GM12878 (cell line): Measurements from ENCODE around the gene MAML2. TPM values are rescaled to one million over a fixed set of nuclear protein-coding genes. Genes with fewer than 3 reads are reported as not detected.

Experiments used
- ATAC-seq: fragments of 200-7000 bp; cut with Tn5 transposase; 3 replicates; pipeline ENCODE4 v1.9.1; 2020; ENCODE audit warnings: mild to moderate bottlenecking, moderate library complexity
- BruUV-seq: library from RNA; stranded (reverse); fragments of 400-500 nt; replicated peaks from 2 replicates; lab custom pipeline; 2021; lab: Mats Ljungman, UMichigan
- CTCF ChIA-PET: fragments of 300-600 bp; sonication (Branson Sonifier 250); formaldehyde crosslinking; extraction: SDS; loops from one replicate; lab custom pipeline; 2021; ENCODE audit warnings: inconsistent platforms; lab: Yijun Ruan, JAX
- POLR2A ChIA-PET: fragments of 350-600 bp; formaldehyde crosslinking; extraction: SDS; loops from one replicate; lab custom pipeline; 2021; ENCODE audit warnings: inconsistent platforms; lab: Charles Lee
- RAD21 ChIA-PET: fragments of 300-600 bp; sonication (Branson Sonifier 250); formaldehyde crosslinking; loops from one replicate; lab custom pipeline; 2023; ENCODE audit warnings: antibody characterized with exemption; ENCODE audit not compliant: unreplicated experiment; lab: Charles Lee
- SMC1A ChIA-PET: fragments of 300-600 bp; sonication (Branson Sonifier 250); formaldehyde crosslinking; loops from one replicate; lab custom pipeline; 2023; ENCODE audit not compliant: unreplicated experiment, uncharacterized antibody; lab: Charles Lee
- DNase-seq: peaks from one replicate; pipeline ENCODE4 v3.0.0-alpha.2; 2011; ENCODE audit warnings: low read depth, low spot score
- FAIRE-seq: peaks from 3 replicates; lab custom pipeline; 2011; peaks lifted over from hg19 to GRCh38; lab: Jason Lieb, UNC
- H2AFZ ChIP-seq: 2 replicates; pipeline ENCODE4 v1.6.0; 2011; ENCODE audit warnings: low read depth, low read length, control low read depth; ENCODE audit not compliant: control insufficient read depth
- H3K27ac ChIP-seq: 2 replicates; pipeline ENCODE4 v1.5.1; 2011; ENCODE audit warnings: control low read depth; ENCODE audit not compliant: control insufficient read depth, insufficient read depth
- H3K27me3 ChIP-seq, 2 experiments: replicated peaks in 1 of 2; 2 replicates each; pipeline versions ENCODE4 v1.6.0 to v1.6.1; 2011; ENCODE audit warnings: low read length in 1 of 2; ENCODE audit not compliant: control insufficient read depth in 2 of 2, insufficient read depth in 2 of 2
- H3K36me3 ChIP-seq, 2 experiments: 2 replicates each; pipeline ENCODE4 v1.5.1; 2011; ENCODE audit warnings: low read length in 1 of 2; ENCODE audit not compliant: control insufficient read depth in 2 of 2, insufficient read depth in 2 of 2
- H3K4me1 ChIP-seq: 2 replicates; pipeline ENCODE4 v1.6.1; 2011; ENCODE audit warnings: mild to moderate bottlenecking, low read length, moderate library complexity, mixed read lengths; ENCODE audit not compliant: control insufficient read depth, insufficient read depth
- H3K4me2 ChIP-seq: 2 replicates; pipeline ENCODE4 v1.6.0; 2011; ENCODE audit warnings: control low read depth; ENCODE audit not compliant: control insufficient read depth, insufficient read depth
- H3K4me3 ChIP-seq: fragments of 200-600 bp; sonication (generic); 2 replicates; pipeline ENCODE4 v1.5.1; 2016
- H3K79me2 ChIP-seq: 2 replicates; pipeline ENCODE4 v1.6.0; 2011; ENCODE audit warnings: low read length; ENCODE audit not compliant: control insufficient read depth, insufficient read depth
- H3K9ac ChIP-seq: 2 replicates; pipeline ENCODE4 v1.8.0; 2011; ENCODE audit warnings: low read length, control low read depth, mixed read lengths; ENCODE audit not compliant: control insufficient read depth, insufficient read depth
- H3K9me3 ChIP-seq: replicated peaks from 3 replicates; pipeline ENCODE4 v1.5.1; 2011; ENCODE audit warnings: mild to moderate bottlenecking, low read length; ENCODE audit not compliant: control insufficient read depth, insufficient read depth
- H4K20me1 ChIP-seq: 2 replicates; pipeline ENCODE4 v1.6.0; 2011; ENCODE audit not compliant: control insufficient read depth, insufficient read depth
- CEBPZ ChIP-seq: fragments of 150-350 bp; IDR thresholded peaks from 2 replicates; pipeline ENCODE4 v1.6.1; 2016; ENCODE audit warnings: low read depth, low read length
- EED ChIP-seq: sonication (generic); IDR thresholded peaks from 2 replicates; pipeline ENCODE4 v1.6.1; 2016; ENCODE audit warnings: antibody characterized with exemption, low read depth
- MTA2 ChIP-seq: fragments of 450-650 bp; IDR thresholded peaks from 2 replicates; pipeline ENCODE4 v1.6.1; 2016; ENCODE audit warnings: low read depth, mild to moderate bottlenecking, moderate library complexity
- NFYB ChIP-seq: IDR thresholded peaks from 2 replicates; pipeline ENCODE4 v1.6.1; 2011; ENCODE audit warnings: low read depth, mild to moderate bottlenecking, low read length, improper control_type of control experiment, moderate library complexity; ENCODE audit not compliant: insufficient read depth
- NR2F1 ChIP-seq: fragments of 450-650 bp; conservative IDR thresholded peaks from 2 replicates; pipeline ENCODE4 v1.6.1; 2017; ENCODE audit warnings: mild to moderate bottlenecking
- PAX8 ChIP-seq: fragments of 450-650 bp; IDR thresholded peaks from 2 replicates; pipeline ENCODE4 v1.6.1; 2017; ENCODE audit warnings: mild to moderate bottlenecking, moderate library complexity
- SIN3A ChIP-seq: IDR thresholded peaks from 2 replicates; pipeline ENCODE4 v1.6.1; 2012; ENCODE audit warnings: low read depth, low read length, improper control_type of control experiment
- SP1 ChIP-seq: IDR thresholded peaks from one replicate; pipeline ENCODE4 v1.6.1; 2011; ENCODE audit warnings: low read depth, low read length
- SUPT20H ChIP-seq: IDR thresholded peaks from 2 replicates; pipeline ENCODE4 v1.6.1; 2011; ENCODE audit warnings: low read depth, mild to moderate bottlenecking, low read length, moderate library complexity, borderline replicate concordance; ENCODE audit not compliant: control insufficient read depth
- YBX1 ChIP-seq: fragments of 450-650 bp; IDR thresholded peaks from 2 replicates; pipeline ENCODE4 v1.6.1; 2016; ENCODE audit warnings: antibody characterized with exemption
- ZBTB40 ChIP-seq: fragments of 450-650 bp; IDR thresholded peaks from 2 replicates; pipeline ENCODE4 v1.6.1; 2016; ENCODE audit warnings: mild to moderate bottlenecking, moderate library complexity, borderline replicate concordance
- ZNF622 ChIP-seq: fragments of 450-650 bp; IDR thresholded peaks from 2 replicates; pipeline ENCODE4 v1.6.1; 2017; ENCODE audit warnings: mild to moderate bottlenecking, inconsistent platforms
- WGBS: methylation state at CpG from one replicate; pipeline ENCODE4 v1.1.6; 2016; ENCODE audit warnings: low lambda C conversion rate; ENCODE audit not compliant: insufficient replicate concordance, insufficient coverage; ENCODE audit errors: missing lambda C conversion rate; 5-methylcytosine and 5-hydroxymethylcytosine counted together
- in situ Hi-C: fragments of 300-500 bp; cut with MboI; formaldehyde crosslinking; loops from 9 replicates; pipeline ENCODE4 v1.14.3; 2018; ENCODE audit warnings: mixed read lengths
- intact Hi-C: fragments of 100-400 bp; cut with micrococcal nuclease; formaldehyde crosslinking; loops from one replicate; pipeline ENCODE4 v1.14.2; 2022; ENCODE audit not compliant: unreplicated experiment
- polyA plus RNA-seq, 11 experiments: library from polyadenylated mRNA; depleted of rRNA in 4 of 11; unstranded in 6 of 11; stranded (reverse) in 5 of 11; fragments of >200 nt; fragmentation: Nextera tagmentation in 4 of 11; fragmentation: Illumina TruSeq in 1 of 11; extraction: Ambion mirVana in 4 of 11; extraction: Trizol in 1 of 11; gene quantifications; 1 replicate in 1 of 11; 2 replicates in 10 of 11; pipeline versions ENCODE4 v1.2.1 to v1.2.3, GENCODE V29; 2011 to 2016; ENCODE audit warnings: inconsistent platforms in 2 of 11, missing spikeins in 2 of 11, low read depth in 1 of 11
- total RNA-seq, 4 experiments: library from RNA; depleted of rRNA in 3 of 4; stranded (reverse); fragments of >200 nt in 3 of 4; fragmentation: Illumina TruSeq in 1 of 4; extraction: Trizol in 1 of 4; gene quantifications; 2 replicates each; pipeline versions ENCODE4 v1.2.1 to v1.2.3, GENCODE V29; 2013 to 2021
- TF ChIP-seq, protein P1 (sequence below): fragments of 450-650 bp; formaldehyde crosslinking; IDR thresholded peaks from 2 replicates; pipeline ENCODE4 v1.4.0; 2022; ENCODE audit warnings: mild to moderate bottlenecking, moderate library complexity

Gene MAML2
- total and polyA plus RNA-seq, 10 of the 15 experiments (the other 5 are each of a cell fraction or from before 2014, with no cell fraction given) = 2.5 to 15.1 (median 12.0) TPM

DNA sequence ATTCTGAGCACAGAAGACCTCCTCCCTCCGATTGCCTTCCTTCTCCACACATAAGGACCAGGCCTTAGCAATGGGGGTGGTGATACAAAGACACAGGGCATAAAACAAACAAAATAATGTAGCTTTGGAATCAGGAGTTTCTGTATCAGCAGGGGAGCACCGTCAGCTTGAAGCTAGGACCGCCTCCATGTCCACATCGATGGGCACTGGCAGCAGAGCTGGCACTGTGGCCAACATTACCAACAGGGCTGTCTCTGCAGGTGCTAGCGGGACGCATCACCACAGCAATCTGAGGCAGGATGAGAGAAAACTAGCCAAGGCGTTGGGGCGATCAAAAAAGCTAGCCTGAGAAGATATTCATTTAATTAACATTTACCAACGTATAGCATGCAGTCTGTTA, 201.4 kb downstream of the MAML2 start:
- Histone ChIP-seq H3K9me3 (no peaks in the 10 kb centered on the region), H3K4me1 (no peaks in the 10 kb centered on the region), H3K27me3 (no peaks in the 10 kb centered on the region), H3K9ac (no peak overlapping the region), H4K20me1 (no peaks in the 10 kb centered on the region), H3K79me2 (peaks cover 4% of the 10 kb centered on the region), H3K27ac (no peak overlapping the region), H2AFZ (no peak overlapping the region), H3K4me3 (no peak overlapping the region), H3K4me2 (no peak overlapping the region), H3K36me3 (no peaks in the 10 kb centered on the region; a peak in 2 of 4 replicates)
- ATAC-seq (no peak), FAIRE-seq (no peak), DNase-seq (no peak)
- in situ Hi-C loops (no loop called here), intact Hi-C loops (no loop called here)
- POLR2A ChIA-PET = interaction anchor here (1.9 kb wide), 1 partner anchor 14 kb away, joined by 6 read pairs; no protein-coding TSS in a partner anchor
- RAD21 ChIA-PET = no interaction called here
- 99% methylated on average over 9 of the region's 9 CpGs for WGBS
- CTCF ChIA-PET = interaction anchor here (1.1 to 1.4 kb wide), 2 partner anchors 9 to 15 kb away, joined by 4 read pairs; no protein-coding TSS in a partner anchor
- BruUV-seq = no TSS peak
- TF ChIP-seq NR2F1 = no peak
- no peak for TF ChIP-seq PAX8
- no peak for TF ChIP-seq SUPT20H
- TF ChIP-seq SP1 = no peak
- TF ChIP-seq EED = no peak
- TF ChIP-seq SIN3A = no peak
- TF ChIP-seq YBX1 = no peak
- no peak for TF ChIP-seq MTA2
- TF ChIP-seq, protein P1, sequence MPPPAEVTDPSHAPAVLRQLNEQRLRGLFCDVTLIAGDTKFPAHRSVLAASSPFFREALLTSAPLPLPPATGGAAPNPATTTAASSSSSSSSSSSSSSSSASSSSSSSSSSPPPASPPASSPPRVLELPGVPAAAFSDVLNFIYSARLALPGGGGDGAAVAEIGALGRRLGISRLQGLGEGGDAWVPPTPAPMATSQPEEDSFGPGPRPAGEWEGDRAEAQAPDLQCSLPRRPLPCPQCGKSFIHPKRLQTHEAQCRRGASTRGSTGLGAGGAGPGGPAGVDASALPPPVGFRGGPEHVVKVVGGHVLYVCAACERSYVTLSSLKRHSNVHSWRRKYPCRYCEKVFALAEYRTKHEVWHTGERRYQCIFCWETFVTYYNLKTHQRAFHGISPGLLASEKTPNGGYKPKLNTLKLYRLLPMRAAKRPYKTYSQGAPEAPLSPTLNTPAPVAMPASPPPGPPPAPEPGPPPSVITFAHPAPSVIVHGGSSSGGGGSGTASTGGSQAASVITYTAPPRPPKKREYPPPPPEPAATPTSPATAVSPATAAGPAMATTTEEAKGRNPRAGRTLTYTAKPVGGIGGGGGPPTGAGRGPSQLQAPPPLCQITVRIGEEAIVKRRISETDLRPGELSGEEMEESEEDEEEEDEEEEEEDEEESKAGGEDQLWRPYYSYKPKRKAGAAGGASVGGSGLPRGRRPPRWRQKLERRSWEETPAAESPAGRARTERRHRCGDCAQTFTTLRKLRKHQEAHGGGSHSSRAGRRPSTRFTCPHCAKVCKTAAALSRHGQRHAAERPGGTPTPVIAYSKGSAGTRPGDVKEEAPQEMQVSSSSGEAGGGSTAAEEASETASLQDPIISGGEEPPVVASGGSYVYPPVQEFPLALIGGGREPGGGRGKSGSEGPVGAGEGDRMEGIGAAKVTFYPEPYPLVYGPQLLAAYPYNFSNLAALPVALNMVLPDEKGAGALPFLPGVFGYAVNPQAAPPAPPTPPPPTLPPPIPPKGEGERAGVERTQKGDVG (CRISPR knock-in tag) = no peak
- no peak for TF ChIP-seq ZBTB40
- TF ChIP-seq NFYB = no peak
- TF ChIP-seq ZNF622 = no peak
- no peak for TF ChIP-seq CEBPZ
- SMC1A ChIA-PET = no interaction called here
